Motor neuron (in vitro differentiated cells): ENCODE measurements around the gene FAM98C. TPM values are rescaled to one million over a fixed set of nuclear protein-coding genes. Genes with fewer than 3 reads are reported as not detected.

Experiments
- ATAC-seq, 8 experiments: fragments of 200-7000 bp; cut with Tn5 transposase; replicated peaks in 6 of 8; 2 replicates each; pipeline ENCODE4 v1.8.0; 2021; ENCODE audit warnings: mild to moderate bottlenecking in 8 of 8, moderate library complexity in 8 of 8
- H3K27ac ChIP-seq, 2 donors: fragments of 250-450 bp; sonication (Bioruptor Pico); 2 replicates each; pipeline ENCODE4 v1.9.0; 2021; ENCODE audit warnings: antibody characterized with exemption in 2 of 2, mild to moderate bottlenecking in 2 of 2, moderate library complexity in 1 of 2
- H3K4me1 ChIP-seq, 2 donors: fragments of 250-450 bp; sonication (Bioruptor Pico); replicated peaks in 1 of 2; 2 replicates each; pipeline ENCODE4 v1.6.1; 2021; ENCODE audit warnings: antibody characterized with exemption in 2 of 2, mild to moderate bottlenecking in 2 of 2, moderate library complexity in 1 of 2
- H3K4me3 ChIP-seq, 5 donors: fragments of 250-450 bp; sonication (Bioruptor Pico); 2 replicates each; pipeline ENCODE4 v1.9.0; 2021; ENCODE audit warnings: antibody characterized with exemption in 5 of 5, mild to moderate bottlenecking in 5 of 5, moderate library complexity in 4 of 5
- WGBS, 10 experiments: fragments of 450-650 bp; shearing (Covaris generic); methylation state at CpG; one replicate each; pipeline ENCODE4 v1.0.0; 2022; 5-methylcytosine and 5-hydroxymethylcytosine counted together
- in situ Hi-C, 9 experiments: fragments of 400-800 bp; cut with MboI; loops; one replicate each; pipeline ENCODE4 v1.15.0; 2021; ENCODE audit warnings: low sequenced_read_pairs in 9 of 9, low pct_unique_long_range_greater_than_20kb in 2 of 9; ENCODE audit not compliant: unreplicated experiment in 9 of 9
- total RNA-seq, 8 experiments: library from RNA; unstranded; fragments of 300-600 nt; gene quantifications; 2 replicates each; pipeline versions ENCODE4 v1.2.3 to v1.2.4, GENCODE V29; 2022

FAM98C gene
- total RNA-seq, 8 experiments from 2014 or later: 7.8 to 13.6 (median 12.2) TPM

GRCh38 chr19:38437917-38438316, 35.0 kb downstream of the FAM98C start:
- ATAC-seq: no peak
- Histone ChIP-seq H3K27ac (no peak overlapping the region), H3K4me1 (peaks cover 16 to 18% of the 10 kb centered on the region in 2 donors), H3K4me3 (no peak overlapping the region)
- WGBS, 10 experiments: 50 to 80% (median 80%) methylated on average over 1 to 2 of the region's 2 CpGs; no CpG with 5 or more reads in 7 of the 10 experiments
- in situ Hi-C loops: no loop called here

DNA sequence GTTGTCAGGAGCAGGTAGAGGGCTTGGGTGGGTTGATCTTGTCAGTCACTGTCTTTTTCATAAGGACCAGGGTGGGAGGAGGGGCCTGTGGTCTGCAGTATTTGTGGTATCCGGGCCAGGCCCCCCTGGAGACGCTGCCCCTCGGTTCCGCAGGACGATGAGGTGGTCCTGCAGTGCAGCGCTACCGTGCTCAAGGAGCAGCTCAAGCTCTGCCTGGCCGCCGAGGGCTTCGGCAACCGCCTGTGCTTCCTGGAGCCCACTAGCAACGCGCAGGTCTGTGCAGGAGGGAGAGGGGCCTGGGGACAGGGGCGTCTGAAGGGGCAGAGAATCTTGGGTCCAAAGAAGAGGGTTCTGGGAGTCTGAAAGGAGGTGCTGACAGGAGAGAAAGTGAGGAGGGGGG, 37.7 kb downstream of the FAM98C start:
- no peak for ATAC-seq
- Histone ChIP-seq H3K4me3 (no peak overlapping the region), H3K27ac (no peak overlapping the region), H3K4me1 (peaks cover 0 to 4% of the 10 kb centered on the region in 2 donors)
- 85% methylated on average over 11 of the region's 14 CpGs; no CpG with 5 or more reads in 9 of the 10 experiments for WGBS, 10 experiments
- in situ Hi-C loops: no loop called here

GRCh38 chr19:38441657-38442348, 38.9 kb downstream of the FAM98C start:
- peak in 4 of 8 experiments; percentile 20 to 72 (median 28) for ATAC-seq
- no CpG with 5 or more reads among the region's 7 CpGs for WGBS, 10 experiments
- Histone ChIP-seq H3K4me3 (no peak overlapping the region), H3K27ac (no peak overlapping the region), H3K4me1 (peaks cover 0 to 4% of the 10 kb centered on the region in 2 donors)
- in situ Hi-C loops: no loop called here

GRCh38 chr19:38442736-38443135, 39.8 kb downstream of the FAM98C start:
- H3K4me1 ChIP-seq: peaks cover 0 to 4% of the 10 kb centered on the region in 2 donors
- no peak overlapping the region for H3K27ac ChIP-seq
- WGBS, 10 experiments: 60 to 80% (median 60%) methylated on average over 1 to 3 of the region's 9 CpGs; no CpG with 5 or more reads in 7 of the 10 experiments
- no peak for ATAC-seq
- in situ Hi-C loops: no loop called here
- no peak overlapping the region for H3K4me3 ChIP-seq

DNA sequence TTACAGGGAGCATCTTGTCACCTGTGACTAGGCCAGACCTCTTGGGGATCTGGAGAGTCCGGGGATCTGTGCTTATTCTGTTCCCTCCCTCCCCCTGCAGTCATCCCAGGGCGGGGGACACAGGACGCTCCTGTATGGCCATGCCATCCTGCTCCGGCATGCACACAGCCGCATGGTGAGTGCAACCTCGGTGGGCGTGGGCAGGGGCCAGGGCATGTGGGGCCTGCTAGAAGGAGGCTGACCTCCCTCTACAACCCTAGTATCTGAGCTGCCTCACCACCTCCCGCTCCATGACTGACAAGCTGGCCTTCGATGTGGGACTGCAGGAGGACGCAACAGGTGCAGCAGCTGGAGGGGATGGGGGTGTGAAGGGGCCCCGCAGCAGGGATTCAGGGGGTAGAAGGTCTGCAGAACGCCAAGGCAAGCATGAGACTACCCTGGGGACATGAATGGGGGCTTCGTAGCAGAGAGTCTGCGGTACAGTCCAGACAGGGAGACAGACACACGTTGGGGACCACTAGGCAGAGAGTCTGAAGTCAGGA, 40.6 kb downstream of the FAM98C start:
- in situ Hi-C loops: no loop called here
- Histone ChIP-seq H3K4me1 (peaks cover 0 to 4% of the 10 kb centered on the region in 2 donors), H3K27ac (no peak overlapping the region), H3K4me3 (no peak overlapping the region)
- 47 to 90% (median 70%) methylated on average over 1 to 4 of the region's 15 CpGs; no CpG with 5 or more reads in 6 of the 10 experiments for WGBS, 10 experiments
- ATAC-seq: no peak

DNA sequence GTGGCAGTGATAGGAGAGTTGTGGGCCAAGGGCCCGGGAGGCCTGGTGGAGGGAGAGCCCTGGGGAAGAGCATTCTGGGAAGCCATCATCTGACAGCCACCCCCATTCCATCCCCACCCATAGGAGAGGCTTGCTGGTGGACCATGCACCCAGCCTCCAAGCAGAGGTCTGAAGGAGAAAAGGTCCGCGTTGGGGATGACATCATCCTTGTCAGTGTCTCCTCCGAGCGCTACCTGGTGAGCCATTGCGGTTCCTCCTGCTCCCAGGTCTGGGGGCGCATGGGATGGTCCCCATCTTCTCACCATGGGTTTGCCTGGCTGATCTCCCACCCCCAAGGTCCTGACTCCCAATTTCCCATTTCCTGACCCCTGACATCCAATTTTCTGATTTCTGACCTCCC, 41.1 kb downstream of the FAM98C start:
- Histone ChIP-seq H3K4me3 (no peak overlapping the region), H3K27ac (no peak overlapping the region), H3K4me1 (peaks cover 0 to 4% of the 10 kb centered on the region in 2 donors)
- no peak for ATAC-seq
- WGBS, 10 experiments: 80 to 90% methylated on average over 1 to 4 of the region's 7 CpGs; no CpG with 5 or more reads in 8 of the 10 experiments
- in situ Hi-C loops: no loop called here

DNA sequence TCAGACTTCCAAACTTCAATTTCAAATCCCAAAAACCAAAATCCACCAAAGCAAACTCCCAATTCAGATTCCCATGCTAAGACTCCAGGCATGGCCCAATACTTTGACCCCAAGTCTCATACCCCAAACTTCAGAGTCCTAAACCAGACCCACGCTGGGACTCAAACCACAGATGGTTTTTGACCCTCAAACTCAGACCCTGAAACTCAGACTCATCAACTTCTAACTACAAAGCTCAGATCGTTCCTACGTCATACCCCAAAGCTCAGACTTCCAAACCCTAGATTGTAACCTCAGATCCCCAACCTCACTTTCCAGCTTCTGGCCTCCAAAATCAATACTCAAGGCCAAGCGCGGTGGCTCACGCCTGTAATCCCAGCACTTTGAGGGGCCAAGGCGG, 42.5 kb downstream of the FAM98C start:
- H3K27ac ChIP-seq: no peak overlapping the region
- no peak for ATAC-seq
- H3K4me3 ChIP-seq: no peak overlapping the region
- in situ Hi-C loops: no loop called here
- WGBS, 10 experiments: 8 to 95% (median 60%) methylated on average over 1 to 7 of the region's 7 CpGs; no CpG with 5 or more reads in 4 of the 10 experiments
- H3K4me1 ChIP-seq: peaks cover 0 to 4% of the 10 kb centered on the region in 2 donors

DNA sequence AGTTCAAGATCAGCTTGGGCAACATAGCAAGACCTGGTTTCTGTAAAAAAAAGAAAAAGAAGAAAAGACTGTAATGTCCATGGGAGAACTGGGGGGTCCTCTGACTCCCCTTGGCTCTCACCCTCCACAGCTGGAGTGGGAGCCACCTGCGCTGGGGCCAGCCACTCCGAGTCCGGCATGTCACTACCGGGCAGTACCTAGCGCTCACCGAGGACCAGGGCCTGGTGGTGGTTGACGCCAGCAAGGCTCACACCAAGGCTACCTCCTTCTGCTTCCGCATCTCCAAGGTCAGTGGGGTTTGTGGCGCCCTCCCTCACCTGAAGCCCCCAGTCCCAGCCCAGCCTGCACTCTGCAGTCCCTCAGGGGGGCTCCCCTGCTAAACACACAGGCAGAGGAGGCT, 45.3 kb downstream of the FAM98C start:
- no peak for ATAC-seq
- in situ Hi-C loops: no loop called here
- Histone ChIP-seq H3K27ac (no peak overlapping the region), H3K4me1 (no peaks in the 10 kb centered on the region), H3K4me3 (no peak overlapping the region)
- WGBS, 10 experiments: 25 to 95% (median 73%) methylated on average over 2 to 3 of the region's 9 CpGs; no CpG with 5 or more reads in 7 of the 10 experiments

- in situ Hi-C loops: no loop called here
- 32 to 95% (median 72%) methylated on average over 3 to 5 of the region's 5 CpGs; no CpG with 5 or more reads in 1 of the 10 experiments for WGBS, 10 experiments
- Histone ChIP-seq H3K27ac (no peak overlapping the region), H3K4me3 (no peak overlapping the region), H3K4me1 (no peaks in the 10 kb centered on the region)
- no peak for ATAC-seq
Measured at GRCh38 chr19:38449518-38449917, 46.6 kb downstream of the FAM98C start.

DNA sequence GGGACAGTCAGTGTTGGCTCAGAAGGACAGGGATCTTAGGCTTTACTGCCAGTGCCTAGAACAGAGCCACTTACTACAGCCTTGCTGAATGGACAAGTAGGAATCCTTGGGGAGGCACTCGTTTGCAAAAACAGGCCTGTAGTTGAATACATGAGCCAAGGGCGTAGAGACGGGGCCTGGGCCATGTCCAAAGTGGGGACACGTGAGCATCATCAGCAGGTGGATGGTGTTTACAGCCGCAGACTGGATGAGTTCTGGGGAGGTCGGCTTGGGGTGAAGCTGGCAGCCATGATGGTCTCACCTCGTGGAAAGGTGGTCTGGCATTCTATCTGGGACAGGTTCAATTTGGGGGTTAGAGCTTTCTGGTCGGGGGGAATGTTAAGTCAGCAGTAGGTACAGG, 48.1 kb downstream of the FAM98C start:
- WGBS, 10 experiments: 7 to 95% (median 73%) methylated on average over 1 to 4 of the region's 8 CpGs
- no peak for ATAC-seq
- no peak overlapping the region for H3K27ac ChIP-seq
- H3K4me3 ChIP-seq: no peak overlapping the region
- in situ Hi-C loops: no loop called here
- H3K4me1 ChIP-seq: no peaks in the 10 kb centered on the region

DNA sequence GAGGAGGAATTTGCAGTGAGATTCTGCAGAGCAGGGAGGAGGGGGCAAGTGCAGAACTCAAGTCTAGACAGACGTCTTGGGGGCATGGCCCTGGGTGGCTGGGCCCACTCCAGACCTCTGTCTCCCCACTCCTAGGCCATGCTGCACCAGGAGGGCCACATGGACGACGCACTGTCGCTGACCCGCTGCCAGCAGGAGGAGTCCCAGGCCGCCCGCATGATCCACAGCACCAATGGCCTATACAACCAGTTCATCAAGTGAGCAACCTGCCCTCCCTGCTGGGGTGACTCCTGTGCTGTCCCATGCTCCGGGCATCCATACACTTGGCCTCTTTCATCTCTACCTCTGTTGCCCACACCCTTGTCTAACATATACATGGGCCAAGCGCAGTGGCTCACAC, 48.7 kb downstream of the FAM98C start:
- no peak for ATAC-seq
- in situ Hi-C loops: no loop called here
- H3K4me3 ChIP-seq: no peak overlapping the region
- H3K4me1 ChIP-seq: no peaks in the 10 kb centered on the region
- no peak overlapping the region for H3K27ac ChIP-seq
- 0 to 80% (median 33%) methylated on average over 1 to 4 of the region's 9 CpGs; no CpG with 5 or more reads in 7 of the 10 experiments for WGBS, 10 experiments

DNA sequence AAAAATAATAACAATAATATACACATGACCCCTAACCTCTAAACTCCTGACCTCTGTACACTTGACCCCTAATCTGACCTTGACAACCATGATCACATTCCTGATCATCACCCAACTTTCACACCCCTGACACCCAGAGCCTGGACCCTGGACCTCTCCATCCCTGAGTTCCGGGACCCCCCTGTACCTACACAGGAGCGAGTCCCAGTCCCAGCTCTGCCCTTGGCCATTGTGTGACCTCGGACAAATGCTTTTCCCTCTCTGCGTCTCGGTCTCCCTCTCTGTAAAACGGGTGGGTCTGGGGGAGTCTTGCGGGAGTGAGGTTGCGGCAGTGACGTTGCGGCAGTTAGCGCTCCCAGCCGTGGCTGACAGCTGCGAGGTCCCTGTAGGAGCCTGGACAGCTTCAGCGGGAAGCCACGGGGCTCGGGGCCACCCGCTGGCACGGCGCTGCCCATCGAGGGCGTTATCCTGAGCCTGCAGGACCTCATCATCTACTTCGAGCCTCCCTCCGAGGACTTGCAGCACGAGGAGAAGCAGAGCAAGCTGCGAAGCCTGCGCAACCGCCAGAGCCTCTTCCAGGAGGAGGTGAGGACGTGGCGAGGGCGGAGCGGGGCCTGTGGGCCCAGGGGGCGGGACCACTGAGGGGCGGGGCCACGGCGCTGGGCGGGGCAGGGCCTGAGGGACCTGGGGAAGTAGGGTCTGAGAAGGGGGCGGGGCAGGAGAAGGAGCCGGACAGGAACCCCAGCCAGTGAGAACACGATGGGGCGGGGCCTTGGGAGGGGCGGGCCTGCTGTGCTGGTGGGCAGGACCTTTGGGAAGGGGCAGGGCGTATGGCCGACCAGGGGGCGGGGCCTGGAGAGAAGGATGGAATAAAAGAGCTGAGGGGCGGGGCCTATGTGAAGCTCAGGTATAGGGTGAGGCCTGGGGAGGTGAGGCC, 49.8 kb downstream of the FAM98C start:
- Histone ChIP-seq H3K4me1 (no peaks in the 10 kb centered on the region), H3K4me3 (no peak overlapping the region), H3K27ac (no peak overlapping the region)
- peak in 6 of 8 experiments; percentile 18 to 82 (median 59) for ATAC-seq
- 60 to 83% (median 73%) methylated on average over 1 to 8 of the region's 45 CpGs; no CpG with 5 or more reads in 6 of the 10 experiments for WGBS, 10 experiments
- in situ Hi-C loops: no loop called here

DNA sequence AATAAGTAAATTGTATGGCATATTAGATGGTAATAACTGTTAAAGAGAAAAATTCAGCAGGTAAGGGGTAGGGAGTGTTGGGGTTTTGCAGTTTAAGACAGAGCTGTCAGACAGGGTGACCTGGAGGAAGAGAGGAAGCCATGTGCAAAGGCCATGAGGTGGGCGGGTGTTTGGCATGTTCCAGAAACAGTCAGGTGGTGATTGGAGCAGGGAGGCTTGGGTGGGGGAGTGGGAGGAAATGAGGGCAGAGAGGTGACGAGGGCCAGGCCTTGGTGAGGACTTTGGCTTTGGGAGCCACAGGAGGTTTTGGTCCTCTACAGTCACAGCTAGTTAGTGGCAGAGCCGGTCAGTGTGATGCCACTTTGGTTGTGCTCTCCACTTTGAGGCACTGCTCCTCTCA, 50.7 kb downstream of the FAM98C start:
- no peak overlapping the region for H3K27ac ChIP-seq
- ATAC-seq: no peak
- H3K4me1 ChIP-seq: no peaks in the 10 kb centered on the region
- WGBS, 10 experiments: 20 to 100% (median 85%) methylated on average over 1 to 3 of the region's 3 CpGs; no CpG with 5 or more reads in 3 of the 10 experiments
- H3K4me3 ChIP-seq: no peak overlapping the region
- in situ Hi-C loops: no loop called here
